Activated CD4-positive, alpha-beta memory T cell treated with anti-CD3 and anti-CD28 coated beads, Interleukin-2, amount 10 ng/mL, durations not matched to agents 7 days and 5 days (primary cell): ENCODE data around the gene IL4I1. TPM values are rescaled to one million over a fixed set of nuclear protein-coding genes. Genes with fewer than 3 reads are reported as not detected.

Experiments
- CTCF ChIA-PET: fragments of 350-600 bp; sonication (Branson Sonifier 250); formaldehyde crosslinking; loops from one replicate; lab custom pipeline; 2021; ENCODE audit warnings: antibody characterized with exemption, inconsistent platforms; lab: Charles Lee
- POLR2A ChIA-PET: fragments of 350-600 bp; sonication (Branson Sonifier 250); formaldehyde crosslinking; loops from one replicate; lab custom pipeline; 2021; ENCODE audit warnings: antibody characterized with exemption; lab: Charles Lee
- DNase-seq: peaks from one replicate; pipeline ENCODE4 v3.0.0-alpha.2; 2020
- H3K27ac Mint-ChIP-seq: one replicate; pipeline ENCODE4 v1.8.0; 2021; ENCODE audit warnings: mild to moderate bottlenecking, mixed read lengths
- H3K27me3 Mint-ChIP-seq: one replicate; pipeline ENCODE4 v1.8.0; 2021; ENCODE audit warnings: mixed read lengths
- H3K36me3 Mint-ChIP-seq: one replicate; pipeline ENCODE4 v1.8.0; 2021; ENCODE audit warnings: low read depth, mixed read lengths
- H3K4me1 Mint-ChIP-seq: one replicate; pipeline ENCODE4 v1.8.0; 2021; ENCODE audit warnings: mixed read lengths
- H3K4me3 Mint-ChIP-seq: one replicate; pipeline ENCODE4 v1.8.0; 2021; ENCODE audit warnings: mild to moderate bottlenecking, mixed read lengths
- H3K9me3 Mint-ChIP-seq: one replicate; pipeline ENCODE4 v1.8.0; 2021; ENCODE audit warnings: mixed read lengths
- total RNA-seq, 2 experiments: library from RNA; stranded (reverse); gene quantifications; one replicate each; pipeline ENCODE4 v1.2.3, GENCODE V29; 2021

The IL4I1 gene
- total RNA-seq, 2 experiments from 2014 or later, result 25.7 to 26.4 TPM

GRCh38 chr19:49872245-49873128, 24.2 kb downstream of the IL4I1 start:
- no peaks in the 10 kb centered on the region for H3K27me3 Mint-ChIP-seq
- H3K4me3 Mint-ChIP-seq, result no peak overlapping the region
- CTCF ChIA-PET, result no interaction called here
- peaks cover 7% of the 10 kb centered on the region for H3K36me3 Mint-ChIP-seq
- H3K4me1 Mint-ChIP-seq, result peaks cover 34% of the 10 kb centered on the region
- H3K27ac Mint-ChIP-seq, result peak overlapping the region; percentile 73
- POLR2A ChIA-PET, result no interaction called here
- DNase-seq, result no peak
- H3K9me3 Mint-ChIP-seq, result no peaks in the 10 kb centered on the region

- POLR2A ChIA-PET, result no interaction called here
- H3K4me1 Mint-ChIP-seq, result peaks cover 38% of the 10 kb centered on the region
These were observed 25.2 kb downstream of the IL4I1 start for GRCh38 chr19:49871349-49871985.

GRCh38 chr19:49870309-49870901, 26.3 kb downstream of the IL4I1 start:
- H3K27me3 Mint-ChIP-seq, result no peaks in the 10 kb centered on the region
- H3K9me3 Mint-ChIP-seq, result no peaks in the 10 kb centered on the region
- H3K36me3 Mint-ChIP-seq, result peaks cover 20% of the 10 kb centered on the region
- no peak overlapping the region for H3K27ac Mint-ChIP-seq
- no peak overlapping the region for H3K4me3 Mint-ChIP-seq
- DNase-seq, result no peak
- H3K4me1 Mint-ChIP-seq, result peaks cover 46% of the 10 kb centered on the region
- POLR2A ChIA-PET, result interaction anchor here (1.3 to 4.9 kb wide), 4 partner anchors 19 to 59 kb away, joined by 4 to 48 read pairs (median 7); partner anchors contain the start of genes ATF5, NUP62 and PTOV1
- CTCF ChIA-PET, result no interaction called here

More at GRCh38 chr19:49871349-49871985, 25.2 kb downstream of the IL4I1 start:
- Mint-ChIP-seq H3K9me3 (no peaks in the 10 kb centered on the region), H3K36me3 (peaks cover 13% of the 10 kb centered on the region), H3K4me3 (peak overlapping the region; percentile 49), H3K27ac (peak overlapping the region; percentile 73), H3K27me3 (no peaks in the 10 kb centered on the region)
- DNase-seq, result no peak
- CTCF ChIA-PET, result no interaction called here

GRCh38 chr19:49869484-49870308, 27.0 kb downstream of the IL4I1 start:
- H3K36me3 Mint-ChIP-seq, result peaks cover 27% of the 10 kb centered on the region
- no peak overlapping the region for H3K27ac Mint-ChIP-seq
- H3K9me3 Mint-ChIP-seq, result no peaks in the 10 kb centered on the region

GRCh38 chr19:49869009-49869483, 27.6 kb downstream of the IL4I1 start:
- no peaks in the 10 kb centered on the region for H3K27me3 Mint-ChIP-seq
- H3K4me1 Mint-ChIP-seq, result peaks cover 48% of the 10 kb centered on the region

More at GRCh38 chr19:49869484-49870308, 27.0 kb downstream of the IL4I1 start:
- Mint-ChIP-seq H3K4me3 (no peak overlapping the region), H3K4me1 (peaks cover 46% of the 10 kb centered on the region), H3K27me3 (no peaks in the 10 kb centered on the region)
- CTCF ChIA-PET, result interaction anchor here (0.5 to 1.3 kb wide), 7 partner anchors 17 to 103 kb away, joined by 3 to 5 read pairs (median 3); partner anchors contain the start of genes AP2A1, FUZ and PTOV1
- peak; percentile 94 for DNase-seq
- POLR2A ChIA-PET, result interaction anchor here (0.8 to 4.9 kb wide), 10 partner anchors 7 to 133 kb away, joined by 3 to 48 read pairs (median 4); partner anchors contain the start of genes AKT1S1, ATF5, FUZ and NUP62

GRCh38 chr19:49866933-49867782, 29.5 kb downstream of the IL4I1 start, which contains the start of gene PNKP:
PNKP (minus strand) TSS chr19:49867576; CDS start chr19:49867204, 372 bp downstream.
- POLR2A ChIA-PET, result interaction anchor here (0.6 to 4.9 kb wide), 11 partner anchors 9 to 332 kb away, joined by 3 to 48 read pairs (median 5); partner anchors contain the start of genes AKT1S1, ATF5, FUZ and NUP62
- Mint-ChIP-seq H3K4me3 (peak within 1 kb of the TSS; percentile 100), H3K9me3 (no peaks in the 10 kb centered on the region), H3K27me3 (no peaks in the 10 kb centered on the region), H3K36me3 (peaks cover 43% of the 10 kb centered on the region), H3K4me1 (peaks cover 51% of the 10 kb centered on the region), H3K27ac (no peak within 1 kb of the TSS)
- peak; percentile 93 for DNase-seq
- CTCF ChIA-PET, result interaction anchor here (0.5 to 1.0 kb wide), 5 partner anchors 10 to 387 kb away, joined by 3 to 5 read pairs (median 3); partner anchors contain the start of genes AKT1S1, PTOV1 and TBC1D17

More at GRCh38 chr19:49869009-49869483, 27.6 kb downstream of the IL4I1 start:
- Mint-ChIP-seq H3K9me3 (no peaks in the 10 kb centered on the region), H3K36me3 (peaks cover 33% of the 10 kb centered on the region), H3K27ac (no peak overlapping the region), H3K4me3 (no peak overlapping the region)
- CTCF ChIA-PET, result interaction anchor here (0.7 to 1.3 kb wide), 6 partner anchors 18 to 102 kb away, joined by 3 to 5 read pairs (median 3); partner anchors contain the start of genes AP2A1, FUZ and PTOV1
- DNase-seq, result no peak
- POLR2A ChIA-PET, result interaction anchor here (0.8 to 4.9 kb wide), 11 partner anchors 8 to 134 kb away, joined by 3 to 48 read pairs (median 4); partner anchors contain the start of genes AKT1S1, ATF5, FUZ and NUP62

- POLR2A ChIA-PET, result interaction anchor here (1.1 to 3.4 kb wide), 5 partner anchors 10 to 99 kb away, joined by 3 to 18 read pairs (median 7); partner anchors contain the start of genes AKT1S1, FUZ, PTOV1 and TBC1D17
- H3K27ac Mint-ChIP-seq, result no peak overlapping the region
- no peak overlapping the region for H3K4me3 Mint-ChIP-seq
These were observed 31.8 kb downstream of the IL4I1 start for GRCh38 chr19:49864890-49865289.

GRCh38 chr19:49863935-49864320, 32.8 kb downstream of the IL4I1 start:
- Mint-ChIP-seq H3K9me3 (no peaks in the 10 kb centered on the region), H3K27me3 (no peaks in the 10 kb centered on the region), H3K27ac (no peak overlapping the region), H3K36me3 (peaks cover 53% of the 10 kb centered on the region), H3K4me1 (peaks cover 31% of the 10 kb centered on the region), H3K4me3 (no peak overlapping the region)
- POLR2A ChIA-PET, result interaction anchor here (0.6 to 3.4 kb wide), 4 partner anchors 10 to 89 kb away, joined by 3 to 18 read pairs (median 6); partner anchors contain the start of genes AKT1S1, PTOV1 and TBC1D17
- DNase-seq, result no peak
- CTCF ChIA-PET, result no interaction called here

More at GRCh38 chr19:49864890-49865289, 31.8 kb downstream of the IL4I1 start:
- Mint-ChIP-seq H3K27me3 (no peaks in the 10 kb centered on the region), H3K4me1 (peaks cover 31% of the 10 kb centered on the region), H3K9me3 (no peaks in the 10 kb centered on the region), H3K36me3 (peaks cover 50% of the 10 kb centered on the region)
- no peak for DNase-seq
- CTCF ChIA-PET, result interaction anchor here (0.7 to 1.3 kb wide), 3 partner anchors 14 to 1076 kb away, joined by 3 to 4 read pairs (median 3); partner anchors contain the start of gene PTOV1

- Mint-ChIP-seq H3K36me3 (peaks cover 56% of the 10 kb centered on the region), H3K27ac (no peak overlapping the region), H3K4me1 (peaks cover 31% of the 10 kb centered on the region), H3K4me3 (no peak overlapping the region), H3K27me3 (no peaks in the 10 kb centered on the region), H3K9me3 (no peaks in the 10 kb centered on the region)
- ChIA-PET POLR2A (interaction anchor here (0.6 to 1.7 kb wide), 3 partner anchors 10 to 89 kb away, joined by 3 to 8 read pairs (median 3); partner anchors contain the start of gene PTOV1), CTCF (no interaction called here)
- no peak for DNase-seq
These were observed 33.3 kb downstream of the IL4I1 start for GRCh38 chr19:49863254-49863934.
